Endothelial cell of umbilical vein (primary cell): Measurements from ENCODE around the gene PPM1H. TPM values are rescaled to one million over a fixed set of nuclear protein-coding genes. Genes with fewer than 3 reads are reported as not detected.

Experiments used
- BruUV-seq: library from RNA; stranded (reverse); fragments of 400-500 nt; replicated peaks from 2 replicates; lab custom pipeline; 2021; lab: Mats Ljungman, UMichigan
- CTCF ChIA-PET: fragments of 300-600, 350-600 bp; sonication (Branson Sonifier 250); formaldehyde crosslinking; loops from one replicate; lab custom pipeline; 2021; ENCODE audit warnings: antibody characterized with exemption, inconsistent platforms; lab: Charles Lee
- POLR2A ChIA-PET: fragments of 300-600, 350-600 bp; sonication (Branson Sonifier 250); formaldehyde crosslinking; loops from one replicate; lab custom pipeline; 2021; ENCODE audit warnings: antibody characterized with exemption, inconsistent platforms; lab: Charles Lee
- DNase-seq: peaks from one replicate; pipeline ENCODE4 v3.0.0-alpha.2; 2011; ENCODE audit warnings: low read depth, low spot score
- FAIRE-seq: peaks from 2 replicates; lab custom pipeline; 2011; peaks lifted over from hg19 to GRCh38; lab: Jason Lieb, UNC
- H2AFZ ChIP-seq: 2 replicates; pipeline ENCODE4 v1.6.0; 2012; ENCODE audit warnings: low read depth, low read length, control low read depth, inconsistent platforms
- H3K27ac ChIP-seq: 2 replicates; pipeline ENCODE4 v1.5.1; 2011; ENCODE audit warnings: low read depth, mild to moderate bottlenecking, control low read depth, low read length, moderate library complexity; ENCODE audit not compliant: insufficient read depth
- H3K27me3 ChIP-seq, 2 experiments: 2 replicates each; pipeline versions ENCODE4 v1.6.0 to v1.6.1; 2011; ENCODE audit warnings: low read length in 2 of 2, mixed read lengths in 1 of 2; ENCODE audit not compliant: control insufficient read depth in 2 of 2, insufficient read depth in 2 of 2
- H3K36me3 ChIP-seq, 2 experiments: 2 replicates in 1 of 2; 3 replicates in 1 of 2; pipeline ENCODE4 v1.5.1; 2011; ENCODE audit warnings: low read length in 2 of 2, mild to moderate bottlenecking in 1 of 2, moderate library complexity in 1 of 2; ENCODE audit not compliant: control insufficient read depth in 2 of 2, insufficient read depth in 2 of 2; ENCODE audit errors: extremely low read depth in 1 of 2
- H3K4me1 ChIP-seq: 3 replicates; pipeline ENCODE4 v1.5.1; 2011; ENCODE audit warnings: mild to moderate bottlenecking, low read length; ENCODE audit not compliant: control insufficient read depth, insufficient read depth; ENCODE audit errors: extremely low read depth
- H3K4me2 ChIP-seq: 2 replicates; pipeline ENCODE4 v1.6.1; 2011; ENCODE audit warnings: low read length, control low read depth, mixed read lengths; ENCODE audit not compliant: insufficient read depth
- H3K4me3 ChIP-seq, 3 experiments: fragments of 200-600 bp in 1 of 3; sonication (generic), shearing (Covaris generic) in 1 of 3; replicated peaks in 1 of 3; 2 replicates each; pipeline ENCODE4 v1.5.1; 2011 to 2016; ENCODE audit warnings: control low read depth in 3 of 3, low read length in 3 of 3, mild to moderate bottlenecking in 2 of 3, inconsistent platforms in 1 of 3, low read depth in 1 of 3, moderate library complexity in 1 of 3; ENCODE audit not compliant: insufficient read depth in 1 of 3
- H3K79me2 ChIP-seq: 2 replicates; pipeline ENCODE4 v1.6.0; 2012; ENCODE audit warnings: low read length, inconsistent platforms; ENCODE audit not compliant: control insufficient read depth, insufficient read depth
- H3K9ac ChIP-seq: replicated peaks from 2 replicates; pipeline ENCODE3; 2011; ENCODE audit warnings: low read length, control low read depth; ENCODE audit not compliant: insufficient read depth; ENCODE audit errors: extremely low read depth
- H3K9me1 ChIP-seq: replicated peaks from 3 replicates; pipeline ENCODE4 v1.6.0; 2011; ENCODE audit warnings: mild to moderate bottlenecking, low read length; ENCODE audit not compliant: control insufficient read depth, insufficient read depth; ENCODE audit errors: extremely low read depth
- H3K9me3 ChIP-seq: replicated peaks from 2 replicates; pipeline ENCODE4 v1.5.1; 2012; ENCODE audit warnings: low read length, inconsistent platforms; ENCODE audit not compliant: control insufficient read depth, insufficient read depth
- H4K20me1 ChIP-seq: replicated peaks from 2 replicates; pipeline ENCODE3; 2011; ENCODE audit warnings: mild to moderate bottlenecking, low read length; ENCODE audit not compliant: control insufficient read depth, insufficient read depth; ENCODE audit errors: extremely low read depth
- CTCF ChIP-seq, 2 donors: IDR thresholded peaks; 1 replicate in 1 of 2; 2 replicates in 1 of 2; pipeline ENCODE4 v1.5.1; 2011; ENCODE audit warnings: low read length in 2 of 2, mild to moderate bottlenecking in 2 of 2, moderate library complexity in 2 of 2, control low read depth in 1 of 2, inconsistent platforms in 1 of 2, low read depth in 1 of 2; ENCODE audit not compliant: insufficient read depth in 1 of 2; ENCODE audit errors: extremely low read depth in 1 of 2
- EZH2 ChIP-seq: IDR thresholded peaks from 2 replicates; pipeline ENCODE4 v1.6.1; 2012; ENCODE audit warnings: borderline replicate concordance, low read depth, mild to moderate bottlenecking, moderate library complexity, low read length, inconsistent platforms; ENCODE audit not compliant: severe bottlenecking
- FOS ChIP-seq: IDR thresholded peaks from 2 replicates; pipeline ENCODE4 v1.6.1; 2011; ENCODE audit warnings: mild to moderate bottlenecking, low read length, moderate library complexity, borderline replicate concordance; ENCODE audit not compliant: insufficient read depth
- GATA2 ChIP-seq: IDR thresholded peaks from 2 replicates; pipeline ENCODE4 v1.7.0; 2011; ENCODE audit warnings: low read depth, mild to moderate bottlenecking, moderate library complexity, mixed read lengths, low read length; ENCODE audit not compliant: insufficient read length, insufficient read depth
- JUN ChIP-seq: IDR thresholded peaks from 2 replicates; pipeline ENCODE4 v1.6.1; 2011; ENCODE audit warnings: borderline replicate concordance, low read depth; ENCODE audit not compliant: insufficient read length, insufficient read depth
- MYC ChIP-seq: IDR thresholded peaks from one replicate; pipeline ENCODE4 v1.6.1; 2011; ENCODE audit warnings: mild to moderate bottlenecking, low read depth, low read length
- POLR2A ChIP-seq: IDR thresholded peaks from 2 replicates; pipeline ENCODE4 v1.6.1; 2012; ENCODE audit warnings: low read depth, mild to moderate bottlenecking, control low read depth, low read length
- POLR2AphosphoS5 ChIP-seq: IDR thresholded peaks from 2 replicates; pipeline ENCODE4 v1.6.1; 2012; ENCODE audit warnings: low read depth, mild to moderate bottlenecking, control low read depth, low read length, moderate library complexity; ENCODE audit not compliant: insufficient read depth
- dilution Hi-C: fragments of 300-500 bp; cut with MboI; formaldehyde crosslinking; loops from one replicate; pipeline ENCODE4 v1.15.0; 2019; ENCODE audit warnings: low sequenced_read_pairs; ENCODE audit not compliant: extremely low pct_ligation_motif_present
- intact Hi-C: fragments of 100-400 bp; cut with micrococcal nuclease; formaldehyde crosslinking; loops from one replicate; pipeline ENCODE4 v1.10.0; 2022
- polyA plus RNA-seq, 4 experiments: library from polyadenylated mRNA; depleted of rRNA in 3 of 4; stranded (reverse) in 3 of 4; unstranded in 1 of 4; fragments of >200 nt; gene quantifications; 2 replicates each; pipeline versions ENCODE4 v1.2.1 to v1.2.3, GENCODE V29; 2011 to 2012; ENCODE audit warnings: missing spikeins in 1 of 4
- total RNA-seq: library from RNA; stranded (reverse); gene quantifications from 2 replicates; pipeline ENCODE4 v1.2.3, GENCODE V29; 2021
- TF ChIP-seq, protein P1 (sequence below): IDR thresholded peaks from 2 replicates; pipeline ENCODE4 v1.6.1; 2011; ENCODE audit not compliant: insufficient read depth, insufficient read length

Gene PPM1H
- total and polyA plus RNA-seq, 2 donors (not counting 3 experiments of a cell fraction or from before 2014, with no cell fraction given) = 1.0 to 7.2 TPM

DNA sequence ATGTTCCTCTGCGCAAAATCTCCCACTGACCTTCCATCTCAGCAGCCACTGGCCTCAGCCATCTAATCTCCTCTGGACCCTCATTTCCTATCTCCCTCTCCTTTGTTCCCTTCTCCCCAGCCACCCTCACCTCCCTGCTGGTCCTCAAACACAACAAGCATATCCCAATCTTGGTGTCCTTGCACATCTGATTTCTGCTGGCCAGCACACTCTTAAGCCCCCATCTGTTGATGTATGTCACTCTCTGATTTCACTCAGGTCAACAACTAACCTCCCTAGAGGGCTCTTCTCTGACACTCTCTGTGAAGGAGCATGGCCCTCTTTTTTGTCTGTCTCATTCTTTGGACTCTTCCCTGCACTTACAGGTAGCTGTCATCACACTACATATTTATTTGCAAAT is 25.6 kb downstream of the PPM1H start:
- ChIA-PET POLR2A (no interaction called here), CTCF (no interaction called here)
- Histone ChIP-seq H3K9me1 (no peaks in the 10 kb centered on the region), H3K4me1 (no peaks in the 10 kb centered on the region), H3K4me3 (no peak overlapping the region), H4K20me1 (no peaks in the 10 kb centered on the region), H3K27ac (no peak overlapping the region), H2AFZ (no peak overlapping the region), H3K36me3 (no peaks in the 10 kb centered on the region), H3K27me3 (peaks cover 3 to 12% of the 10 kb centered on the region in 2 experiments), H3K9ac (no peak overlapping the region), H3K79me2 (no peaks in the 10 kb centered on the region), H3K9me3 (no peaks in the 10 kb centered on the region), H3K4me2 (no peak overlapping the region)
- DNase-seq = no peak
- intact Hi-C loops (no loop called here), dilution Hi-C loops (no loop called here)
- BruUV-seq = no TSS peak
- no peak for FAIRE-seq
- TF ChIP-seq GATA2 (no peak), EZH2 (no peak), MYC (no peak), POLR2A (no peak), FOS (no peak)
- TF ChIP-seq, protein P1, sequence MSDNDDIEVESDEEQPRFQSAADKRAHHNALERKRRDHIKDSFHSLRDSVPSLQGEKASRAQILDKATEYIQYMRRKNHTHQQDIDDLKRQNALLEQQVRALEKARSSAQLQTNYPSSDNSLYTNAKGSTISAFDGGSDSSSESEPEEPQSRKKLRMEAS = no peak

GRCh38 chr12:62908674-62909073 is 26.3 kb downstream of the PPM1H start:
- CTCF ChIA-PET = no interaction called here
- peaks cover 2% of the 10 kb centered on the region for H3K4me1 ChIP-seq
- H4K20me1 ChIP-seq = no peaks in the 10 kb centered on the region
- H3K4me3 ChIP-seq = no peak overlapping the region
- no peaks in the 10 kb centered on the region for H3K9me3 ChIP-seq
- H3K9ac ChIP-seq = no peak overlapping the region
- no peak for FAIRE-seq
- no peak for DNase-seq
- TF ChIP-seq JUN (no peak), CTCF (IDR thresholded peaks at IDR 0.05; ENCODE audit: extremely low read depth in 1 of 2, insufficient read depth in 1 of 2, low read depth in 1 of 2, low read length in 2 of 2) (no peak), EZH2 (no peak), MYC (no peak), FOS (no peak), POLR2A (no peak), POLR2AphosphoS5 (no peak), GATA2 (no peak)
- TF ChIP-seq, protein P1 = no peak
- no peaks in the 10 kb centered on the region for H3K79me2 ChIP-seq
- peaks cover 3 to 12% of the 10 kb centered on the region in 2 experiments for H3K27me3 ChIP-seq
- POLR2A ChIA-PET = no interaction called here
- no peak overlapping the region for H3K27ac ChIP-seq
- H3K4me2 ChIP-seq = no peak overlapping the region
- dilution Hi-C loops (no loop called here), intact Hi-C loops (no loop called here)
- H3K36me3 ChIP-seq = no peaks in the 10 kb centered on the region
- no TSS peak for BruUV-seq
- H2AFZ ChIP-seq = no peak overlapping the region
- H3K9me1 ChIP-seq = no peaks in the 10 kb centered on the region
